HG02840 (cell line): ENCODE data around the gene SLC48A1.

Experiments
- ATAC-seq: cut with Tn5 transposase; IDR thresholded peaks from one replicate; pipeline ENCODE4 v1.9.1; 2021; ENCODE audit warnings: mild to moderate bottlenecking, moderate library complexity, moderate number of reproducible peaks; ENCODE audit not compliant: unreplicated experiment, low FRiP score

Gene SLC48A1

GRCh38 chr12:47773062-47773857, at the start of gene SLC48A1:
SLC48A1 (plus strand) TSS chr12:47773238; CDS start chr12:47773305, 67 bp downstream.
- ATAC-seq = peak; percentile 74

GRCh38 chr12:47725091-47725772, 47.8 kb upstream of the SLC48A1 start, which contains the start of gene ENDOU:
ENDOU (minus strand) TSS chr12:47725490; CDS start chr12:47725413, 77 bp downstream.
- no peak for ATAC-seq

GRCh38 chr12:47725893-47726292, 47.1 kb upstream of the SLC48A1 start:
- ATAC-seq = peak; percentile 67

DNA sequence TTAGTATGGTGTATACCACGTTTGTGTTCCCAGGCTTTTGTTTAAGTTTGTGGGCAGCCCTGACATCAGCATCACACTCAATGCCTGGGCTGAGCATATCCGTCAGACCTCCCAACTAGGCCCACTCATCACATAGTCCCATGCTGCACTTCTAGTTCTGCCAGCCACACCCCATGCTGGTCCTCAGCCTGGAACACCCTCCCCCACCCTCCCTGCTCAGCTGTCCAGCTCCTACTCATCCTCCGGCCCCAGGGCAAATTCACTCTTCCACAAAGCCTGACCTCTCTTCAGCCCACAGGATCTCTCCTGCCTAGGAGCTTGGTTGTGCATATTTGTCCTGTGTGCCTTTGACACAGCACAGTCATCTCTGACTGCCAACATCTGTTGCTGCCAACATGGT, 43.8 kb upstream of the SLC48A1 start:
- no peak for ATAC-seq

DNA sequence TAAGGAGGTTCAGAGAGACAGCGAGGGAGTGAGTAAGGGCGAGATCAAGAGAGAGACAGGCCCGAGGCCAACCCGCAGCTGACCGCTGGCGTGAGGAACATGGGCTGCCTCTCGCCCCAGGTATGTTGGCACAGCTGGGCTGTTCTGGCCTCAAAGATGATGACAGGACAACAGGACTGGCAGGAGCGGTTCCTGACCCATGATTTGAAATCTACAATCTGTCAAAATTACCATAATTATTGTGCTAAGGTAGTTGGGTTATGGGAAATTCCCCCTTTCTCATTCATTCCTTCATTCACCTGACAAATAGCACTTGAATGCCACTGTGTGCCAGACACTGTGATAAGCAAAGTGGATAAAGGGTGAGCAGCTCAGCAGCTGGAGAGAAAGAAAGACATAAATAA, 42.7 kb upstream of the SLC48A1 start:
- no peak for ATAC-seq

DNA sequence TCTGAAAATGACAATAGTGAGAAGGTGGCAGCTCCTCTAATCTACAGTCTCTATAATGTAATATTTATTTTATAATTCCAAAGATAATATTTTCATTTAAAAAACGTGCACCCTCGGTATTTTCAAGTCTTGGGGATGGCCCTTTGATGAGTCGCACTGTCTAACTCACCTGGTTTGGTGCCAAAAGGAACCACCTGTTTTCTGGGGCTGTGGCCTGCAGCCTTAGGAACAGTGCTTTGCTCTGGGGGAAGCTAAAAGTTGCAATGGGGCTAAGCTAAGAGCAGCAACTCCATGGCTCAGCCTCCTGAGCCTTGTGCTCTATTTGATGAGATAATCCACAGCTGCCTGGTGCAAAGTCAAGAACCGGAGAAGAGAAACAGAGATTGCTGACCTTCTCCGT, 41.3 kb upstream of the SLC48A1 start:
- ATAC-seq = no peak

DNA sequence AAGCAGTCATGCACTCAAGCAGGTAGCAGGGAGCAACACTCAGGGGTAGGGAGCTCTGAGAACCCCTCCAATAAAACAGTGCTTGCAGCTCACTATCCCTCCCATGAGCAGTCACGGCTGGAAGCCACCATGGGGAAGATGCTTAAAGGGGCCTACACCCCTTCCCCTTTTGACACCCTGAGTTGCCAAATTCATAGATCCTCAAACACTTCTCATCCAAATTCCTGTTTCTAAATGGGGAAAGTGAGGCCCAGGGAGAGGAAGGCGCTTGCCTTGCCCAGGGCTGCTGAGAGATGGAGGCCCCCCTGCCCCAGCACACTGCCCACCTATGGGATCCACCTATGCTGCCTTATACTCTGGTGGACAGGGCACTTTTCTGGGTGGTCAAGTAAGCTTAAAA, 40.5 kb upstream of the SLC48A1 start:
- no peak for ATAC-seq

DNA sequence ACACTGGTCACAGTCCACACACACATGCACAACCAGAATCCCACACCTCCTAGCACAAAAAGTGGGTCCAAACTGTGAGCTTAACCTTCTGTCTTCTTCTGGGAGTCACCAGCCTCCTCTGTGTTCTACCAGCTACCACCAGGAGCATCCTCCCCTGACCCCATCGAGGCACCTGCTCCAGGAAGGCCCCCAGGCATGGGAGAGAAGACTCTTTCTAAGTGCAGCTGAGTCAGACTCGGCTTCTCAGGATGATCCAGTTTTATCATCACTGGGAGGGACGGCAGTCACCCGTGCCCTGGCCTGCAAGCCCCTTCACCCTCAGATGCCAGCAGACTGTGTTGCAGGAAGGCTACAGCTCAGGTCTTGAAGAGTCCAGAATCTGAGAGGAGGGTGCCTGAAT, 39.9 kb upstream of the SLC48A1 start:
- ATAC-seq = no peak

DNA sequence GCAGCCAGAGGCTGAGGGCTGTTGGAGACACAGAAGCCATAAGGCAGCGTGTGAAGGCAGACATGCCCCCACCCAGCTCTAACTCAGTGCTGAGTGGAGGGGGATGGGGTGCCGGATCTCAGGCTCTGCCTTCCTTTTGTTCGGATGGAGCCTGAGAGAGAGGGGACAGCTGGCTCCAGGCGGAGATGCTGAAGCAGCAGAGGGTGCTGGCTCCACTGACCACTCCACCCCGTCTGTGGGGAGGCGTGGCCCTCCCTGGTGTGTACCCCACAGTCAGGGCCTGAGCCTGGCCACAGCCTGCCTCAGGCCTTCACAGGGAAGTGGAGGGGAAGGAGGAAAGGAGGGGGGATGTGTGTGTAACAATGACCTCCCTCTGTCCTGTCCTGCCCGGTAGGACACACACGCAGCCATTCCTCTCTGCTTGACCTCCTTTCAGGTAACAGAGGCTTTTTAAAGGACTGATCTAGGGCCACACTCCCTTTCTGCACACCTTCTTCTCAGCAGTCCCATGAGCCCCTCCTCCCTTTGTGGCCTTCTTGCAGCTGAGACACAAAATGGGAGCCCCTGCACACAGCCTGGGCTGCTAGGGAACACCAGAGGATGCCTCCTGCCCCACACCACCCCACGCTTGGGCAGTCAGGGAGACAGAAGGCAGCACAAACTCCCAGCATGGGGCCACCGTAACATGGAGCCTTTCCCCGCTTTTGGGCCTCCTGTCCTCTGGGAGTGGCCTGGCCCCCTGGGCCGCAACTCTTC, 38.1 kb upstream of the SLC48A1 start:
- ATAC-seq = no peak

- no peak for ATAC-seq
These were observed 37.4 kb upstream of the SLC48A1 start for GRCh38 chr12:47735649-47736048.

DNA sequence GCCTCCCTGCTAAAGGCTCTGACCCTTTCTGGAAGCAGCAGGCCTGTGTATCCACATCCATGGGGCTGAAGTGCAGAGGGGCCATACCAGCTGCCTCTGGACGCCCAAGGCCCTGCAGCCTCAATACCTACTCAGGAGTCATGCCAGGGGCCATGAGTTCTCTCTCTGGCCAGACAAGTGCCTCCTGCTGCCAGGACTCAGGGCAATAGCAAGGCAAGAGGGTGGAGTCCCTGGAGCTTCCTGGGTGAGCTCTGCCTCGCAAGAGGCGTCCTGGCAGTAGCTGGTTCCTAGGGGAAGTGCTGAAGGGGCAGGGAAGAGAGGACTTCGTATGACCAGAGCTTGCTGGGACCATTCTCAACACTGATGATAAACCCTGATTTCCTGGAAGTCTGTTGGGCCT, 36.8 kb upstream of the SLC48A1 start:
- ATAC-seq = no peak

- ATAC-seq = no peak
These were observed 36.0 kb upstream of the SLC48A1 start for GRCh38 chr12:47736877-47737676.

- ATAC-seq = no peak
These were observed 35.0 kb upstream of the SLC48A1 start for GRCh38 chr12:47737936-47738594.

- ATAC-seq = no peak
These were observed 33.7 kb upstream of the SLC48A1 start for GRCh38 chr12:47739297-47739696.

DNA sequence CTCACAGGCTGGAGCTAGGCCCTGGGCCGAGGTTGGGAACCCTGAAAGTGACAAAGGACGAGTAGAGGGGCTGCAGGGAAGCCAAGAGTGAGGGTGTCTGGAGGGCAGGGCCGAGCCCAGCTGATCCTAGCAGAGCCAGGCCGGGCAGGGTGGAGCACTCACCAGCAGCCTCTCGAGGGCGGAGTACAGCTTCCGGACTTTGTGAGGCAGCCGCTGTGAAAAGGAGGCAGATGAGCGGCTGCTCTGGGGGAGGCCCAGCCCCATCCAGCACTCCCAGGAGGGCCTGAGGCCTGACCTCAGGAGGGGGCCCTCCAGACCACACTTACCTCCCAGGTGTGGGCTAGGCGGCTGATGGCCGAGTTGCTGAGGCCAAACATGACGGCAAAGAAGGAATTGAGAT, 33.1 kb upstream of the SLC48A1 start:
- ATAC-seq = no peak

- no peak for ATAC-seq
These were observed 32.3 kb upstream of the SLC48A1 start for GRCh38 chr12:47740606-47741339.

DNA sequence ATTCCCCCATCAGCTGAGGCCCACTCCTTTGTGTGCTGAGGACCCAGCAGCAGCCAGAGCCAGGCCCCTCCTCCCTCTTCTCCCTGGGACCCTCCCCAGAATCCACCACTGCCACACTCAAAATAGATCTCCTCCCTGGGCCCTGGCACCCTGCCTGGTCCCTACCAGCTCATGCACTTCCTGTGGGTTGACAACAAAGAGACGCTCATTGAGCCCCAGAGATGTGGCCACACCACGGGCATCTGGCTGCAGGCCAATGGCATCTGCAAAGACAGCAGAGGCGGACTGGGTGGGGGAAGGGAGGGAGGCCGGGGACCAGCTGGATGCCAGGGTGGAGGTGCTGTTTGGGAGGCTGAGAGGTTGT, 31.7 kb upstream of the SLC48A1 start:
- ATAC-seq = no peak

DNA sequence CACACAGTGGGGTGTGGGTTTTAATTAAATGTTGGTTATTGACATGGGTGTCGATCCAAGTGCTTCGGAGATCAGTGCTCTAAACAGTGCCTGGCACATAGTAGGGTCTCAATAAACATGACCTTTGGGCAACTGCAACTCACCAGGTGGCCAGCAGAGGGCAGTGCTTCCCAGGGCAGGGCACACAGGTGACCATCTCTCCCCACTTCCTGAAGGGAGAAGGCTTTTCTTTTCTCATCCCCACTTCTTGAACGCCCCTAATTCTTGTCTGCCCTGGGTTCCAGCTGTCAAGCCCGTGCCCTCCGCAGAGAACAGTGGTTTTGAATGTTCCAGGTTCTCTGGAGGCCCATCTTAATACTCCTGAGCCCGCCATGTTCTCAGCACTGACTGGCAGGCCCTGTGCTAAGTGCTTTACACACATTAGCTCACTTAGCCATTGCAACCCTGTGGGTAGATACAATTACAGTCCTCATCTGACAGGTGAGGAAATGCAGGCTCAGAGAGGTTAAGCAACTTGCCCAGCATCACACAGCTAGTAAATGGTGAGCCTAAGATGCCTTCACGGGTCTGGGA, 30.7 kb upstream of the SLC48A1 start:
- ATAC-seq = no peak

GRCh38 chr12:47743311-47743860, 29.7 kb upstream of the SLC48A1 start:
- ATAC-seq = no peak
